ENCODE data around the gene SOBP.

DNA sequence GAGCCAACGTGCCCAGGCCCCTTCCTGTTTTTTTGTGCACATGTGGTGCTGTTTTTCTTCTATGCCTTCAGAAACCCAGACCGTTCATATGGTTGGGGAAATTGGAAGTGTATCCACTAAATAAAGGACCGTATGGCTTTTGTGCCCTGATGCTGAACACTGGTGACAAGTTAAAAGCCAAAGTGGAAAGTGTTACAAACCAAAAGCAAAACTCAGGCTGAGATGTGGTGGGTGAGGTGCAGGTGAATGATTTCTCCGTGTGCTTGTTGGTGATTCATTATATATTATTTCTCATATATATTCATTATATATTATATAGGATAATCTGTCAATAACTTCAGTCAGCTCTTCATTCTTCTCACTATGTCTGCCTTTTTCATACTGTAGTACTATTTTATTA is 148.6 kb downstream of the SOBP start:
- no peak for TF ChIP-seq MYC (IDR thresholded peaks at IDR 0.05; ENCODE audit: borderline replicate concordance, low read length)
- no peak for TF ChIP-seq RCOR1 (IDR thresholded peaks at IDR 0.05; ENCODE audit: low read depth, low read length)
- TF ChIP-seq, protein P1, sequence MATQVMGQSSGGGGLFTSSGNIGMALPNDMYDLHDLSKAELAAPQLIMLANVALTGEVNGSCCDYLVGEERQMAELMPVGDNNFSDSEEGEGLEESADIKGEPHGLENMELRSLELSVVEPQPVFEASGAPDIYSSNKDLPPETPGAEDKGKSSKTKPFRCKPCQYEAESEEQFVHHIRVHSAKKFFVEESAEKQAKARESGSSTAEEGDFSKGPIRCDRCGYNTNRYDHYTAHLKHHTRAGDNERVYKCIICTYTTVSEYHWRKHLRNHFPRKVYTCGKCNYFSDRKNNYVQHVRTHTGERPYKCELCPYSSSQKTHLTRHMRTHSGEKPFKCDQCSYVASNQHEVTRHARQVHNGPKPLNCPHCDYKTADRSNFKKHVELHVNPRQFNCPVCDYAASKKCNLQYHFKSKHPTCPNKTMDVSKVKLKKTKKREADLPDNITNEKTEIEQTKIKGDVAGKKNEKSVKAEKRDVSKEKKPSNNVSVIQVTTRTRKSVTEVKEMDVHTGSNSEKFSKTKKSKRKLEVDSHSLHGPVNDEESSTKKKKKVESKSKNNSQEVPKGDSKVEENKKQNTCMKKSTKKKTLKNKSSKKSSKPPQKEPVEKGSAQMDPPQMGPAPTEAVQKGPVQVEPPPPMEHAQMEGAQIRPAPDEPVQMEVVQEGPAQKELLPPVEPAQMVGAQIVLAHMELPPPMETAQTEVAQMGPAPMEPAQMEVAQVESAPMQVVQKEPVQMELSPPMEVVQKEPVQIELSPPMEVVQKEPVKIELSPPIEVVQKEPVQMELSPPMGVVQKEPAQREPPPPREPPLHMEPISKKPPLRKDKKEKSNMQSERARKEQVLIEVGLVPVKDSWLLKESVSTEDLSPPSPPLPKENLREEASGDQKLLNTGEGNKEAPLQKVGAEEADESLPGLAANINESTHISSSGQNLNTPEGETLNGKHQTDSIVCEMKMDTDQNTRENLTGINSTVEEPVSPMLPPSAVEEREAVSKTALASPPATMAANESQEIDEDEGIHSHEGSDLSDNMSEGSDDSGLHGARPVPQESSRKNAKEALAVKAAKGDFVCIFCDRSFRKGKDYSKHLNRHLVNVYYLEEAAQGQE (IDR thresholded peaks at IDR 0.05), result no peak
- TF ChIP-seq EP300 (IDR thresholded peaks at IDR 0.05), result no peak
- TF ChIP-seq POLR2A (IDR thresholded peaks at IDR 0.05; ENCODE audit: low read length), result no peak
- TF ChIP-seq BHLHE40 (IDR thresholded peaks at IDR 0.05; ENCODE audit: low read depth, low read length), result no peak
- no peak for TF ChIP-seq GATA3 (IDR thresholded peaks at IDR 0.05; ENCODE audit: borderline replicate concordance)
- no peak for TF ChIP-seq BCL3 (IDR thresholded peaks at IDR 0.05)
- no peak for TF ChIP-seq FOSB (CRISPR knock-in tag; IDR thresholded peaks at IDR 0.05)
- no peak for TF ChIP-seq CTCF (IDR thresholded peaks at IDR 0.05)

All from A549 (cell line).